ENCODE data around the gene AKT2. TPM values are rescaled to one million over a fixed set of nuclear protein-coding genes. Genes with fewer than 3 reads are reported as not detected.

The AKT2 gene
- total RNA-seq, 1 experiment from 2014 or later = 141 TPM

DNA sequence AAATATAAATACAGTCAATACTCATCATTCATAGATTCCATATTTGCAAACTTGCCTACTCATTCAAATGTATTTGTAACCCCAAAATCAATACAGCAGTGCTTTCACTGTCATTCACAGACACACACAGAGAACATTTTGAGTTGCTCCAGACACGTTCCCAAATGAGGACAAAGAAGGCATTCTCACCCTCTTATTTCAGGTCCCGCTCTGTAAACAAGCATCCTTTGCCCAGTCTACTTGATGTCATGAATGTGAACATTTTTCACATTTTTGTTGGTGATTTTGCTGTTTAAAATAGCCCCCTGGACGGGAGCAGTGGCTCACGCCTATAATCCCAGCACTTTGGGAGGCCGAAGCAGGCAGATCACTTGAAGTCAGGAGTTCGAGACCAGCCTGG, 47.5 kb upstream of the AKT2 start:
- BruUV-seq (replicated peaks) = no TSS peak
- intact Hi-C loops (cut with micrococcal nuclease) = no loop called here
- Histone ChIP-seq H3K4me2 (ENCODE audit: low read length) (no peak overlapping the region), H3K27ac (ENCODE audit: low read depth, low read length) (no peak overlapping the region), H3K9me2 (ENCODE audit: insufficient read depth) (no peaks in the 10 kb centered on the region), H3K4me3 (replicated peaks in 1 of 2; ENCODE audit: low read depth in 1 of 2, low read length in 2 of 2) (no peak overlapping the region), H3K9ac (ENCODE audit: low read length) (no peak overlapping the region), H3K9me3 (ENCODE audit: control insufficient read depth in 1 of 2, insufficient read depth in 1 of 2, low read depth in 1 of 2, low read length in 2 of 2) (no peaks in the 10 kb centered on the region), H2AFZ (ENCODE audit: low read depth, low read length, poor library complexity, severe bottlenecking) (no peak overlapping the region), H3K36me3 (ENCODE audit: control insufficient read depth in 1 of 2, insufficient read depth in 2 of 2, low read length in 2 of 2) (peaks cover 20 to 31% of the 10 kb centered on the region in 2 experiments), H4K20me1 (ENCODE audit: insufficient read depth) (no peaks in the 10 kb centered on the region), H3K4me1 (ENCODE audit: control insufficient read depth in 1 of 2, insufficient read depth in 2 of 2, low read length in 2 of 2) (no peaks in the 10 kb centered on the region), H3K27me3 (ENCODE audit: insufficient read depth, low read length) (no peaks in the 10 kb centered on the region), H3K79me2 (ENCODE audit: insufficient read depth, low read length) (peaks cover 8% of the 10 kb centered on the region)
- RAD21 ChIA-PET (ENCODE audit: low non-redundant PET in 1 of 2, low total read pairs in 2 of 2, uncharacterized antibody in 2 of 2, unreplicated experiment in 2 of 2) = no interaction called here
- DNase-seq (ENCODE audit: low read depth, low spot score) = no peak
- no peak for TF ChIP-seq POLR2AphosphoS5 (IDR thresholded peaks at IDR 0.05; ENCODE audit: low read depth, low read length)
- TF ChIP-seq TCF7L2 (IDR thresholded peaks at IDR 0.05; ENCODE audit: borderline replicate concordance, extremely low read depth, insufficient read depth, insufficient read length) = no peak
- TF ChIP-seq EZH2phosphoT487 (IDR thresholded peaks at IDR 0.05; ENCODE audit: borderline replicate concordance) = no peak
- TF ChIP-seq FOSL1 (IDR thresholded peaks at IDR 0.05; ENCODE audit: low read depth) = no peak
- TF ChIP-seq CBX3 (IDR thresholded peaks at IDR 0.05; ENCODE audit: low read depth) = no peak
- POLR2A ChIA-PET = no interaction called here
- no peak for ATAC-seq
- CTCF ChIA-PET = no interaction called here

- Histone ChIP-seq H2AFZ (ENCODE audit: low read depth, low read length, poor library complexity, severe bottlenecking) (no peak overlapping the region), H3K9me2 (ENCODE audit: insufficient read depth) (no peaks in the 10 kb centered on the region), H3K4me1 (ENCODE audit: control insufficient read depth in 1 of 2, insufficient read depth in 2 of 2, low read length in 2 of 2) (no peaks in the 10 kb centered on the region), H3K9ac (ENCODE audit: low read length) (no peak overlapping the region), H3K27ac (ENCODE audit: low read depth, low read length) (no peak overlapping the region), H4K20me1 (ENCODE audit: insufficient read depth) (no peaks in the 10 kb centered on the region), H3K9me3 (ENCODE audit: control insufficient read depth in 1 of 2, insufficient read depth in 1 of 2, low read depth in 1 of 2, low read length in 2 of 2) (no peaks in the 10 kb centered on the region), H3K79me2 (ENCODE audit: insufficient read depth, low read length) (no peaks in the 10 kb centered on the region; the same call in 1 of the 2 replicates), H3K27me3 (ENCODE audit: insufficient read depth, low read length) (no peaks in the 10 kb centered on the region), H3K4me3 (replicated peaks in 1 of 2; ENCODE audit: low read depth in 1 of 2, low read length in 2 of 2) (no peak overlapping the region), H3K4me2 (ENCODE audit: low read length) (no peak overlapping the region), H3K36me3 (ENCODE audit: control insufficient read depth in 1 of 2, insufficient read depth in 2 of 2, low read length in 2 of 2) (peaks cover 20 to 37% of the 10 kb centered on the region in 2 experiments)
- RAD21 ChIA-PET (ENCODE audit: low non-redundant PET in 1 of 2, low total read pairs in 2 of 2, uncharacterized antibody in 2 of 2, unreplicated experiment in 2 of 2) = no interaction called here
- CTCF ChIA-PET = no interaction called here
- no peak for DNase-seq (ENCODE audit: low read depth, low spot score)
- no TSS peak for BruUV-seq (replicated peaks)
- ATAC-seq = no peak
- TF ChIP-seq JUND (IDR thresholded peaks at IDR 0.05) = no peak
- POLR2A ChIA-PET = interaction anchor here (1.1 kb wide), 1 partner anchor 12 kb away, joined by 3 read pairs; no protein-coding TSS in a partner anchor
- intact Hi-C loops (cut with micrococcal nuclease) = no loop called here
Observed at GRCh38 chr19:40331052-40331451, 45.9 kb upstream of the AKT2 start.
